Fibroblast of lung (primary cell): ENCODE results near the gene XCR1. TPM values are rescaled to one million over a fixed set of nuclear protein-coding genes. Genes with fewer than 3 reads are reported as not detected.
A peak's percentile ranks its signal among the peaks of the same experiment; 100 is the strongest.

ENCODE experiments used
- DNase-seq, 2 donors: peaks; one replicate each; pipeline versions ENCODE4 v3.0.0 to v3.0.0-alpha.2; 2010; ENCODE audit warnings: low read depth in 2 of 2
- H2AFZ ChIP-seq: 2 replicates; pipeline ENCODE4 v1.5.1; 2012; ENCODE audit warnings: low read length, control low read depth, inconsistent platforms
- H3K27ac ChIP-seq: 2 replicates; pipeline ENCODE4 v1.5.1; 2011; ENCODE audit warnings: low read length, control low read depth; ENCODE audit not compliant: insufficient read depth
- H3K27me3 ChIP-seq: 2 replicates; pipeline ENCODE4 v1.5.1; 2011; ENCODE audit warnings: mild to moderate bottlenecking, low read length; ENCODE audit not compliant: control insufficient read depth, insufficient read depth
- H3K36me3 ChIP-seq: 2 replicates; pipeline ENCODE4 v1.5.1; 2011; ENCODE audit warnings: low read length; ENCODE audit not compliant: control insufficient read depth, insufficient read depth
- H3K4me1 ChIP-seq: 2 replicates; pipeline ENCODE4 v1.5.1; 2011; ENCODE audit warnings: low read length; ENCODE audit not compliant: control insufficient read depth, insufficient read depth; ENCODE audit errors: extremely low read depth
- H3K4me2 ChIP-seq: 2 replicates; pipeline ENCODE4 v1.5.1; 2011; ENCODE audit warnings: low read length, control low read depth; ENCODE audit not compliant: insufficient read depth; ENCODE audit errors: extremely low read depth
- H3K4me3 ChIP-seq, 4 experiments: fragments of 200-600 bp in 1 of 4; sonication (generic) in 1 of 4; replicated peaks in 1 of 4; 2 replicates each; pipeline ENCODE4 v1.5.1; 2011 to 2016; ENCODE audit warnings: low read length in 4 of 4, low read depth in 3 of 4, mild to moderate bottlenecking in 3 of 4, control low read depth in 2 of 4, inconsistent platforms in 1 of 4, mixed read lengths in 1 of 4; ENCODE audit not compliant: insufficient read depth in 1 of 4; ENCODE audit errors: control extremely low read depth in 1 of 4
- H3K79me2 ChIP-seq: 2 replicates; pipeline ENCODE4 v1.5.1; 2012; ENCODE audit warnings: mild to moderate bottlenecking, low read length, inconsistent platforms; ENCODE audit not compliant: control insufficient read depth, insufficient read depth
- H3K9ac ChIP-seq: 2 replicates; pipeline ENCODE4 v1.5.1; 2011; ENCODE audit warnings: mild to moderate bottlenecking, low read length, control low read depth; ENCODE audit not compliant: insufficient read depth
- H3K9me3 ChIP-seq: 2 replicates; pipeline ENCODE4 v1.5.1; 2012; ENCODE audit warnings: low read depth, low read length; ENCODE audit not compliant: control insufficient read depth, insufficient read depth
- H4K20me1 ChIP-seq: 2 replicates; pipeline ENCODE4 v1.5.1; 2011; ENCODE audit warnings: low read length; ENCODE audit not compliant: control insufficient read depth, insufficient read depth; ENCODE audit errors: extremely low read depth
- CTCF ChIP-seq, 2 donors: IDR thresholded peaks in 1 of 2; conservative IDR thresholded peaks in 1 of 2; 1 replicate in 1 of 2; 2 replicates in 1 of 2; pipeline ENCODE4 v1.5.1; 2011 to 2012; ENCODE audit warnings: low read length in 2 of 2, control low read depth in 1 of 2, inconsistent platforms in 1 of 2, low read depth in 1 of 2, mild to moderate bottlenecking in 1 of 2
- EZH2 ChIP-seq: IDR thresholded peaks from 2 replicates; pipeline ENCODE4 v1.5.1; 2012; ENCODE audit warnings: low read length, control low read depth, mild to moderate bottlenecking; ENCODE audit errors: missing control alignments
- polyA plus RNA-seq, 2 donors: library from polyadenylated mRNA; depleted of rRNA in 1 of 2; stranded (reverse) in 1 of 2; unstranded in 1 of 2; fragments of >200 nt; gene quantifications; 2 replicates each; pipeline ENCODE4 v1.2.1, GENCODE V29; 2011 to 2012; ENCODE audit warnings: missing spikeins in 1 of 2
- total RNA-seq: library from RNA; depleted of rRNA; stranded (reverse); fragments of >200 nt; gene quantifications from 2 replicates; pipeline ENCODE4 v1.2.1, GENCODE V29; 2014

Gene XCR1
- total and polyA plus RNA-seq, 2 donors (not counting 1 experiment from before 2014, with no cell fraction given), result under 0.01 to 0.01 TPM

GRCh38 chr3:45994419-45995235 is 32.7 kb downstream of the XCR1 start:
- Histone ChIP-seq H3K4me2 (peak overlapping the region; percentile 95), H3K4me3 (peak overlapping the region; percentile 82 to 96 (median 88)), H3K9ac (peak overlapping the region; percentile 85), H2AFZ (peak overlapping the region; percentile 80), H3K9me3 (no peaks in the 10 kb centered on the region), H3K4me1 (peaks cover 9% of the 10 kb centered on the region), H3K36me3 (no peaks in the 10 kb centered on the region), H3K27me3 (no peaks in the 10 kb centered on the region), H3K27ac (peak overlapping the region; percentile 86), H3K79me2 (peaks cover 17% of the 10 kb centered on the region), H4K20me1 (no peaks in the 10 kb centered on the region)
- DNase-seq, result no peak
- TF ChIP-seq CTCF (conservative IDR thresholded peaks at IDR 0.05 in 1 of 2, IDR thresholded peaks at IDR 0.05 in 1 of 2; ENCODE audit: low read depth in 1 of 2, low read length in 2 of 2) (no peak), EZH2 (no peak)

DNA sequence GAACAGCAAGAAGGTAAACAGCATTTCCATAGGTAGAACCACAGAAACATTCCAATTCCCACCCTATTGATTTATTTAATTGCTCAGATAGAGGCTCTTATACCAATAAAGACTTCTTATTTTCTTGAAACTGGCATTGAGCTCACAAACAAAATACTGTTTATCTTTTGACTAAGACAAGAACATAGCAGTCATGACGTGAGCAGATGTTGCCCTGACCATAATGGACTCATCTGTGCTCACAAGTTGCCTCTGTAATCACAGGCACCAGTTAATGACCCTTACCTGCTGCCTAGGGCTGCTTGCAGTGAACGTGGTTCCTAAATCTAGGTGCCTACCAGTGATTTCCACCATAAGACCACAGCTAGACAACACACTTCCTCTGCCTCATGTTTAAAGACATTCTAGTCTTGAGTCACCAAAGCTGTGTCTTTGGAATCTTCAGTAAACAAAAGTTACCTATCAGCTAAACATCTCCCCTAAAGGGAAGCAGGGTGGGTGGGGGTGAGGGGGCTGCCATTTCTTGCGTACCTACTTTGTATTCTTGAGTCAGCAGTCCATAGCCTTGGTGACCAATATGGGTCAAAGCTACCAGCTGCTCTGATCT is 33.8 kb downstream of the XCR1 start:
- H3K27ac ChIP-seq, result peak overlapping the region; percentile 46
- H3K9me3 ChIP-seq, result no peaks in the 10 kb centered on the region
- DNase-seq, result no peak
- no peak overlapping the region for H3K9ac ChIP-seq
- peaks cover 17% of the 10 kb centered on the region for H3K79me2 ChIP-seq
- H4K20me1 ChIP-seq, result no peaks in the 10 kb centered on the region
- H2AFZ ChIP-seq, result no peak overlapping the region
- peaks cover 15% of the 10 kb centered on the region for H3K4me1 ChIP-seq
- H3K36me3 ChIP-seq, result no peaks in the 10 kb centered on the region
- no peak for TF ChIP-seq EZH2
- no peak for TF ChIP-seq CTCF (conservative IDR thresholded peaks at IDR 0.05 in 1 of 2, IDR thresholded peaks at IDR 0.05 in 1 of 2; ENCODE audit: low read depth in 1 of 2, low read length in 2 of 2)
- no peaks in the 10 kb centered on the region for H3K27me3 ChIP-seq
- H3K4me3 ChIP-seq, result no peak overlapping the region
- no peak overlapping the region for H3K4me2 ChIP-seq

- Histone ChIP-seq H3K4me2 (no peak overlapping the region), H3K36me3 (no peaks in the 10 kb centered on the region), H3K4me1 (peaks cover 22% of the 10 kb centered on the region), H3K9me3 (no peaks in the 10 kb centered on the region), H4K20me1 (no peaks in the 10 kb centered on the region), H3K9ac (no peak overlapping the region), H3K27me3 (no peaks in the 10 kb centered on the region), H3K27ac (peak overlapping the region; percentile 46), H3K79me2 (peaks cover 23% of the 10 kb centered on the region), H2AFZ (no peak overlapping the region), H3K4me3 (no peak overlapping the region)
- peak in 1 of 2 donors; percentile 95 for DNase-seq
- TF ChIP-seq CTCF (conservative IDR thresholded peaks at IDR 0.05 in 1 of 2, IDR thresholded peaks at IDR 0.05 in 1 of 2; ENCODE audit: low read depth in 1 of 2, low read length in 2 of 2) (no peak), EZH2 (no peak)
Measured at GRCh38 chr3:45992821-45993221, 34.5 kb downstream of the XCR1 start.
